HG02763 (cell line): Measurements from ENCODE around the gene TMIGD3.

Experiments used
- ATAC-seq: cut with Tn5 transposase; IDR thresholded peaks from one replicate; pipeline ENCODE4 v1.9.1; 2021; ENCODE audit warnings: mild to moderate bottlenecking, moderate library complexity; ENCODE audit not compliant: unreplicated experiment

TMIGD3 gene

DNA sequence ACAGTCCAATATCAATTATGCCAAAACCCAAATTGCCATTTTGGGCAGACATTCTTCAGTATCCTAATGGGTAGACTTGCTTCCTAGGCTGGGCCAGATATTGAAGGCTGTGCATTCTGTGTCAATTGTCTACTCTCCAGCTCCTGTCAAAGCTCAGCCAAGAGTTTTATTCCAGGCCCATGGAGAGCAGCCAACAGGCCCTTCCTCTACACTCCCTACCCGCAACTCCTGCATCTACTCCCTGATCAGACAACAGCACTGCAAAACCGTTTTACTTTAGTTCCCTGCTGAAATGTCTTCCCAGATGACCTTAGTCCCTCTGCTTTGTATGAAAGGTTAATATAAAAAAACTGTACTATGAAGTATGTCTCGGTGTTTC lies 6.6 kb upstream of the TMIGD3 start:
- no peak for ATAC-seq

DNA sequence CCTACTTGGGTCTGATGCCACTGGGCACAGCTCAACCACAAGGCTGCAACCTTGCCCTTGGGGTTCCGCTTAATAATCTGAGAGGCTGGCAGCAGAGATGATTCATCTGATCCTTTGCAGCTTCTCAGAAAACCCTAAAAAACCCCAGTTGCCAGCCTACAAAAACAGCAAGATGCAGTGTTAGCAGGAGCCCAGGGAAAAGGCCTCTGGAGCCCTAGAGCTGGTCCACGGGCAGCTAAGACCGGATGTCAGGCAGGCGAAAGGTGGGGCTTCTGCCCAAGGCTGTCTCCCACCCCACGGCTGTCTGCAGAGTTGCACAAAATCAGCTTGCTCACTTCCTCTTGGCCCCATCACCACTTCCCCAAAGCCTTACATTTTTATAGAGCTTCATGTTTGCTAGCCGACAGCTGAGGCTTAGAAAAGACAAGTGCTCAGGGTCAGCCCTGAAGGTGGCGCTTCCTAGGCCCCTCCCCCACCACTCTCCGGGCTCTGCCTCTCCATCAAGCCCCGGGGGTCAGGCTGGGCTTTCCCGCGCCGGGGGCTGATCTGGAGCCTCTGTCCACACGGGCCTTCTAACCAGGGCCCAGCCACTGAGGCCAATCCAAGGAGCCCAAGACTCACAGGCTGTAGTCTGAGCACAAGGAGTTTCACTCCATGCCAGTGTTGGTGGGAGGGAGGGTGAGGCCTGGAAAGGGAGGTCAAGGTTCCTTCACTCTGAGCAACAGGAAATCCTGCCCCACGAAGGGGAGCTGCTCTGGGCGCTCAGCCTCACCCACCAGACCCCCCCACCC lies 4.2 kb upstream of the TMIGD3 start:
- ATAC-seq = peak; percentile 36

DNA sequence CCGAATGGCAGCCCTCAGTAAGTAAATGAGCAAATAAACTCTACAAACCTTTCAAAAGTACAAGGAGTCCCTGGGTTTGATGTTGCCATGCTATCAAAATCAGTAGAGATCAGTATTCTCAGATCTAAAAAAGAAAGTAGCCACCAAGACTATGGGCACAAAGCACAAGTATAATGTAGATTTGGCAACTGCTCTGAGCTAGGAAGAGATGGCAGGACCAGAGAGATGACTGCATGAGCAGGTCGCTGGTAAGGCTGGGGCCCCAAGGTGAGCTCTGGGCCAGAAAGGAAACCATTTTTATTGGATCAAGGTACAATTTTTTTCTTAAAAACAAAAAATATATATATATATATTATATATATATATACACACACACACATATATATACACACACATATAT lies 3.1 kb upstream of the TMIGD3 start:
- ATAC-seq = no peak

DNA sequence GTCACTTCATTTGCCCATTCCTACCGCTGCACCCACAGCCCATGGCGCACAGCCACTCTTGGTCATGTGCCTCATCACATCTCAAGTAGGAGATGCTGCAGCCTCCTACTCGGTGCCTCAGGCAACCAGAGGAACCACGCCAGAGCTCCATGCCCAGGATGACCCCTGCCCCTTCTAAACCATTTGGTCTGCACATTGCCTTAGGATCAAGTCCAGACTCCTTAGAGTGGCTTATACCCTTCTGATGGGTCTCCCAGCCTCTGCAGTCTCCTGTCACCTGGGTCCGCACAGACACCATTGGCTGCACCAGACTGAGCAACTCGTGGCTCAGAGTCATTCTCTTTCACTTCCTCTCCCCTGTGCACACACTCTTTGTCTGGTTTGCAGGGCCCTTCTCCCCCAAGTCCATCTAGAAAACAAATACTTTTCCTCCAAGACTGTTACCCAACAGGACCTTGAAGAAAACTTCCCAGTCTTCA lies 2.2 kb upstream of the TMIGD3 start:
- ATAC-seq = peak; percentile 68

DNA sequence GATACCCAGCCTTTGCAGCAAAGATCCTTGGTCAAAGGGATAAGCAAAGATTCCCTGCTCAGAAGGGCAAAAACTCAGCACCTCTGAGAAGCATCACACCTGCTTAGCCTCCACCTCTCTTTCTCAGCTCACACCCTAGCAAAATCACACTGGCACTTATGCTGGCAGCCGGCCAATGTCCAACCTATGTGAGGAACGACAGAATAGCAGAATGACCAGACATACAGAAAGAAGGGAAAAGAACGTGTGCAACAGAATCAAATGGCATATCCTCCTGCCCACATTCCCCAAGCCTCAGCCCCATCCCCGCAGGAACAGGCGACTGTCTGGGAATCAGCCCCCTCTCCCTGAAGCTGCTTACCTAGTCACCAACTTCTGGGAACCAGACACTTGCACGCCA lies 664 bp upstream of the TMIGD3 start:
- ATAC-seq = no peak

DNA sequence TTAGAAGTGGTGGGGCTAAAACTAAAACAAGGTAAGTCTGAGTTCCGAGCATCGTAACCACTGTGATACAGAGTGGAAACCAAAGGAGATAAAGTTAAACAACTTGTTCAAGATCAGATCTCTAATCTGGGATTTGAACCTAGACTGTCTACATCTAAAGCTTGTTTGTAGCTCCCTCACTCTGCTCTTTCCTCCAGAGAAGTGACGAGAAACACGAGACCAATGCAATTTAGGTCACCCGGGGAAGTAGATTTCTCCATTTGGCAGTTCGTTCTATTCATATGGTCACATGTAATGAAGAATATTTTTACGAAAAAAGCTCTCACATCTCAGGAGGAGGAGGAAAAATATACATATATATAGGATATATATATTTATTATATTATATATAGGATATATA lies 1.8 kb downstream of the TMIGD3 start:
- no peak for ATAC-seq

DNA sequence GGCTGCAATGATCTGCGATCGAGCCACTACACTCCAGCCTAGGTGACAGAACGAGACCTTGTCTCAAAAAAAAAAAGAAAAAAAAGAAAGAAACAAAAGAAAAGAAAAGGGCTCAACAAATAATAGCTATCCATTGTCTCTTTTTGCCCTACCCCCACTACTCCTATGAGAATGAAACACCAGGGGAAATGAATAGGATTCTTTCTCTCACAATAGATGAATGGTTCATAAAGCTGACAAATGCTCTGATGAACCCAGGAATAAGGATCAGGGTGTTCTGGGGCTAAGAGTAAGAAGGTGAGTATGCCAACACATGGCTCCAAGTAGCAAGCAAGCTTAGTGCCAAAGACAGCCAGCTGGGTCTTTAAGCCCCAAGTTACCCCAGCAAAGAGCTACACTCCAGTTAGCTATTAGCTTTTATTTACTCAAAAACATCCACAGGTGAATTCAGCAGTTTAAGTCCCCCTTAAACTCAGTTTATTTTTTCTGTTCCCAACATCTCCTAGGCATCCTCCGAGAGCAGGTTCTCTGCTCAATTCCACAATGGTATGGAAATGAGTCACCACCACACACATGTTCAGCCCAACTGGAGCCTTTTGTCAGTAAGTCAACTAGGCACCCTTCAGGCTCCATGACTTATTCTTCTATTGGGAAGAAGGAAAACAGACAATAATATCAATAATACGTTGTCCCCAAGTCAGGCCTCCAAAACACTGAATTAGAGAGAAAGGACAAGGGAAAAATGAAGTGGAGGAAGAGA lies 4.2 kb downstream of the TMIGD3 start:
- no peak for ATAC-seq

DNA sequence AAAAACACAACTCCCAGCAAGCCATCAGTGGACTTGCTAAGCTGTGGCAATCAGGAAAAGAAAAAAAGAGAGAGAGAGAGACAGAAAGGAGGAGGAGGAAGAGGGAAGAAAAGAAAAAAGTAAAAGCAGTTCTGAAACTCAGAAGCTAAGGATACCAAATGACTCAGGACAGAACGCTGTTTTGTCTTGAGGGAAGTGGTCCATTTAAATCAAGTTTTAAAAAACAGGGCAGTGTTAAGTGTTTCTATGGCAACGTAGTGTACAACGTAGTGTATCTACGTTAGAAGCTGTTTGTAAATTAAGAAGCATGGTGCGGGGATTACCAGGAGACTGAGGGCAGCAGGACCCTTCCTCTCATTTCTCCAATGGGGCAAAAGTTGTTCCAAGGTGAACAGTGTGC lies 5.8 kb downstream of the TMIGD3 start:
- ATAC-seq = no peak

DNA sequence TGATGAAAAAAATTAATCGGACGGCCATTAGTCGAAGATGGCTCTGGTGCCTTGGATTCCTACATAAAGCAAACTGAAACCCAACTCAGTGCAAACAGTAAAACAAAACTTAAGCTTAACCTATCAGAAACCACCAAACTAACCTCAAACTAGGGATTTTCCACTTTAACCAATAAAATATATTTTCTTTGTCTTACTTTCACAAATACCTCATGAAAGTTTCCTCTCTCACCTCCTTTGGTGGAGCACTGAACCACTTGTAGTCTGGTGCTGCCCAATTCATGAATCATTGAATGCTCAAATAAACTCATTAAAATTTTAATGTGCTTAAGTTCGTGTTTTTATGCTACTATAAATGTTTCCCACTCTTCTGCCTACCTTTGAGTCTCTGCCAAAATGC lies 7.0 kb downstream of the TMIGD3 start:
- no peak for ATAC-seq

DNA sequence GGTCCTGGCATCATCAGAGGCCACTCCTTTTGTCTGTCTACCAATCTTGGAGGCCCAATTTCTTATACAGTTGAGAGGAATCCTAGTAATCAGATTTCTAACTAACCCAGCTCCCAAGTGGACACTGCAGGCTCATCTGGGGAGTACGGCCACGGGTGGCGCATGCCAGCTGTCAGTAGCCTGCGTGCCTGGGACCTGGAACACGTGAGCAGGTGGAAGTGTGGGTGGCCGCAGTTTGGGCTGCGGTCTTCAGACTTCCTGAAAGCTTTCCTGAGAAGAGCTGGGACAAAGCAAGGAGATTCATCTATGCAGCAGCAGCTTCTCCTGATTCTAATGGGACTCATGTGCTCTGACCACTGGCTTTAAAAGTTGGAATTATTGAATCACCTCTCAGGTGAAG lies 12.4 kb downstream of the TMIGD3 start:
- ATAC-seq = no peak

DNA sequence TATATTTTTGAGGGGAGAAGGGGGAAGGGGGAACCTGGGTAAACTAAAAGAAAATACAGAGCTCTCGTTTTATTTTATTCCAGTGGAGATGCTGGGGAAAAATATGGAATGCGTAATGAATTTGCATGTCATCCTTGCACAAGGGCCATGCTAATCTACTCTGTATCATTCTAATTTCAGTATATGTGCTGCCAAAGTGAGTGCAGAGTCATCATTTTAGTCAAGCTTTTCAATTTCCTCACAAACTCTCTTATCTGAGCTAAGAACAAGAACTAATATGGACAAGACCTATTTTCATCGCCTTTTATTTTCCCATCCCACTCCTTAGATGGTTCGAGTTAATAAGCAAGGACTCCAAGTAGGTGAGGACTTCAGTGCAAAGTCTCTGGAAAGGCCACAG lies 13.2 kb downstream of the TMIGD3 start:
- no peak for ATAC-seq

DNA sequence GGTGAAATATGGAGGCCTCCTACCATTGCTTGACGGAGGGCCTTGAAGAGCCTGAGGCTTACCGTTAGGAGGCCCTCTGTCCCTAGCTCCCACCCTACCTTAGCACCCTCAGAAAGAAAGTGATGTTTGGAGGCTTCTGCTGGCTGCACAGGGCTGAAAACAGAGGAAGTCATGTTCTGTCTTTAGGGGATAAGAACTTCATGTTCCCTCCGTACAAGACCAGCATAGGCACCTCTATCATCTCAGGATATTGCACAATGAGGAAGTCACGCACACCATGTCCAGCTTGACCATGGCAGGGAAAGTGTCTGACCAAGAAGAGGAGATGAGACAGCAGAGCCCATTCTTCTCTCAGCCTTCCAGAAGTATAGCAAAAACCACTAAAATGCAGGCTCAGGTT lies 13.8 kb downstream of the TMIGD3 start:
- no peak for ATAC-seq

DNA sequence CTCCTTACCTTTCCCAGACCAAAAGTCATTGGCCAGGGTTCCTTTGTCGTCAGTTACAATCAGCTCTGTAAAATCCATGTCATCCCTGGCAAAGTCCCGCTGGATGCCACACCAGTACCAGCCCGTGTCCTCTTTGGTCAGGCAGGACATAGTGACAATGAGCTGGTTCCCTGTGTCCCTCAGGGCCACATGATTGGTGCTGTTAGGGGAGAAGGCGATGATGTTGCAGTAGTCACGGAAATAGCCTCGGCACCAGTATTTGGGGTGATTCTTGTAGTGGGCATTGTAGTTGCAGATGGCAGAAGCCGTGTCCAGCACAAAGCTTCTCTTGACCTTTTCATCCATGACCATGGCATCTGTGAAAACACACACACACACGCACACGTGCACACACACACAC lies 14.8 kb downstream of the TMIGD3 start:
- no peak for ATAC-seq

DNA sequence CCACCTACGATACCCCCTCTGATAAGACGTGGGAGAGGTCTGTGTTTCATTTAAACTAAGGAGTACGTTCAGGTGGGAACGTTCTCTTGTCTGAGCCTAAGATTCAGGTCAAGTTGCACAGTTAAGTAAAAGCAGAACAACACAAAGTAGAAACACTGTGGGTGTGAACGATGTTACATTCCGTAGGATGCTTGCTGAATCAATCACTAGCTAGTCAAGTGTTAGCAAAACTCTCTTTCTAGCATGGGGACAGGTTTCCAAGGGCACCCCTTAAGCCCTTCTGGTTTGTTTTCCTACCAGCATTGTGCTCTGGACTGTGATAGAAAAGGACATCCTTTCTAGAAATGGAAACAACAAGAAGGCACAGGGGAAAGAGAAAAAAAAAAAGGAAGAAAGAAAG lies 16.3 kb downstream of the TMIGD3 start:
- ATAC-seq = no peak

DNA sequence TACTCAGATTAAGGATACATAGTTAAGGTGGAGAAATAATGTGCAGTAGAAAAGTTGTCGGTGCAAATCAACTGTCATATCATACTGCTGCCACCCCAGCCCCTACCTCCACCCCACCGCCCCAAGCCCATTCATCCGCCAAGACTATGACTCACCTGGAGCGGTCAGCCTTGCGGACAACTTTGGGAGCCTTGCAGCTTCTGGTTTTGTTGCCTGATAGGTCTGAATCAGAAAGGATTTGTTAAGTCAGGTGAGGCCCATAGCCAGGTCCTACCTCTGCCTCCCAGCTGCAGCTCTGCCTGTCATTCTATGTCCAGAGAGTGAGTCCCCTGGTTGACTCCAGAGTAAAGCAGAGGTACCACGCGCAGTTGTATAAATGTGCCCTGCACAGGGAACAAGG lies 17.0 kb downstream of the TMIGD3 start:
- no peak for ATAC-seq

DNA sequence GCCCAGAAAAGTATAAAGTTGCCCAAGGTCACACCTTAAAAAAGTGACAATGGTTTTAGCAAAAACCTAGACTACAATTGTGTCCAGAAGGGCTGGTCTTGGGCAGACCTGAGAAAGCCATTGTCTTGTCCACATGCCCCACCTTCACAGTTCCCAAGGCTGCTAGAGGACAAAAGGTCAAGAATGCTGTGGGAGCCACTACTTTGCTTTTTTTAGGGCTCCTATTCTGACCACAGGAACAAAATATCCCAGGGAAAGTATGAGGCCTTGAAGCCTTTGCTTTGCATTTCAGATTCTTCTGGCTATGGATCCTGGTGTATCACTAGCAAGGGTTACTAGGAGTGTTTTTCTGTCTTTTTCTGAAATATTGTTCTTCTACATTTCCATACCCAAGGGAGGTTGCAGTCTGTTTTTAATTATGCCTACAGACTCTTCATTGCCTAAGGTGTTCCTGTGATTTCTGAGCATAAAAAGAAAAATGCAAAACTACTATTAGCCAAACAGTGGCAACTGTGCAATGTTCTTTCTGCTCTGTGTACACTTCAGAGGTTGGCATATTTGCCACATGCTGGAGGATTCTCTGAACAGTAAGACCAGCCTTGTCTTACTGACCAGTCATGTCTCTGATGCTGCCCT lies 18.9 kb downstream of the TMIGD3 start:
- no peak for ATAC-seq

DNA sequence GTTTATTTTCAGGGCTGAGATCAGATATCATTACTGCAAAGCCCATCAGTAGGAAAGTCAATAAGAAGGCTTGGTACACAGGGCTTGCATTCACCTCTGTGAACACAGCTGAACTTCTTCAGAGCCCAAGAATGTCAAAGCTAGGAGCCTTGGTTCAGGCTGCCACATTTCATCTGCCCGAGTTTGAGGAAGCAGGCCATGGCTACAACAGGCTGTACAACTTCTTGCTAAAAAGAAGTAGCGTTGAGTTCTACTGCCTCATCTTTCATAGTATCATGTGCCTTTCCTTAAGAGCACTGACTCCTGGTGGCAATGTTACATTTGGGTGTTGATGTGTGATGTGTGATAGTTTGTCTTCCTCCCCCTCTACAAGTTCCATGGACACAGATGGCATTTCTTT lies 19.6 kb downstream of the TMIGD3 start:
- no peak for ATAC-seq

DNA sequence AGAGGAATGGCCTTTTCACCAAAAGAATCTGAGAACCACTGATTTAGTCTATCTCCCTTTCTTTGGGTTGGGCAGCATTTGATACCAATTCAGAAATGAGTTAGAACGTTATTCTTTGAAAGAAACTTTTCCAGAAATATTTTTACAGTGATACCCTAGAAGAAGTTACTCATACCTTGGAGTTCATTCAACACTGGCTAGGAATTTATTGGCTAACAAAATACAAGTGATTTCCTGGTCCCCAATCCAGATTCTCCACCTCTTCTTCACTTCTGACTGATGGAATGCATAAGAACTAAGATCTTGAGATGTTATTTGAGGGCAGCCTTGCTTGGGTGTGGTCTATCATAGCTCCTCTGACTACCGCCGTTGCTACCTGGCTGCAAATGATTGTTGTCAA lies 20.3 kb downstream of the TMIGD3 start:
- no peak for ATAC-seq

DNA sequence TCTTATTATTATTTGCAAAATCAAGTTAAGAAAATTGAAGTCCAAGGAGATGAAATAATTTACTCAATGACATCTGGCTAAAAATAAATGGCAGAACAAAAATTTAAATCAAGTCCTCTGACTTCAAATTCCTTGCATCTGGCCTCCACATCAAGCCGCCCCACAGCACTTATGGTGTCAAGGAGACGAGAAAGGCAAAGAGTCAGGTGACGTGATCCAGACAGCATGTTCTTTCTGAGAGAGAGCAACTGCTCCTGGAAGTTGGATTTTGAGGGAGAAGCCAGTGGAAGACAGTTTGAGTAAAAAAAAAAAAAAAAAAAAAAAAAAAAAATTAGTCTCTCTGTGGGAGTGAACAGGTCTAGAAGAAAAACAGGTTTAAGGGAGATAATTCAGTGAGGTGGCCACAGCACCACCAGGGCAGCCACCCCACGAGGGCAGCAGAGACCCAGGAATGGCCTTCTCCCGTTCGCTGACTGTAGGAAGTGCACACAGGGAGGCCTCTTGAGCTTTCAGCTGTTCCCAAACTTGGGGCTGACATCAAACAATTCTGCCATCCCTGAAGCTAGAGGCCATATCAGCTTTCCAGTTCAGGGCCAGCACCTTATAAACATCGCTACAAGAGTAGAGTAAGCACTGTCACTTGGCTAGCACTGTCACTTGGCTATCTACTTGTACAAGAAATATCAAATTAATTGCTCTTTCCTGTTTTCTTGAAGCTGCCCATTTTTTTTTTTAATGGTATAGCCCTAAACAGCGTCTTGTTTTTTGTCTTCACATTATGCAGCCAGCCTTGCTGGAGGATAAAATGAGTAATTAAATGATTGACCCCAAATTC lies 21.8 kb downstream of the TMIGD3 start:
- ATAC-seq = no peak

DNA sequence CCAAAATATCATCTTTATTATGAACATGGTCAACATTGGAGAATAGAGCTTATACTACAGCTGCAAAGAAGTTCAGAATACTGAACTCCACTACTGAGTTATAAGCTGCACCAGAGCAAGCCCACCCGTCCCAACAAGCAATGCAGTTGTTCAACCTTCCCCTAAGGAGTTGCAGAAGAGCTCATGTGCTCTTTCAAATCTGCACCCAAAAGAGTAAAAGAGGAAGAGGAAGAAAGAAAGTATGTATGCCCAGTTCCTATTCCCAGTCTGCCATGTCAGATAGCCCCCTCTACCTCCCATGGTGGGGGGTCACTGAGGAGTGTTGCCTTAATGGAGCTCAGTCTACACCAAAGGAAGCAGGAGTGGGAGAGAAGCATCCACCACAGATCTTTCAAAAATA lies 22.8 kb downstream of the TMIGD3 start:
- ATAC-seq = no peak

DNA sequence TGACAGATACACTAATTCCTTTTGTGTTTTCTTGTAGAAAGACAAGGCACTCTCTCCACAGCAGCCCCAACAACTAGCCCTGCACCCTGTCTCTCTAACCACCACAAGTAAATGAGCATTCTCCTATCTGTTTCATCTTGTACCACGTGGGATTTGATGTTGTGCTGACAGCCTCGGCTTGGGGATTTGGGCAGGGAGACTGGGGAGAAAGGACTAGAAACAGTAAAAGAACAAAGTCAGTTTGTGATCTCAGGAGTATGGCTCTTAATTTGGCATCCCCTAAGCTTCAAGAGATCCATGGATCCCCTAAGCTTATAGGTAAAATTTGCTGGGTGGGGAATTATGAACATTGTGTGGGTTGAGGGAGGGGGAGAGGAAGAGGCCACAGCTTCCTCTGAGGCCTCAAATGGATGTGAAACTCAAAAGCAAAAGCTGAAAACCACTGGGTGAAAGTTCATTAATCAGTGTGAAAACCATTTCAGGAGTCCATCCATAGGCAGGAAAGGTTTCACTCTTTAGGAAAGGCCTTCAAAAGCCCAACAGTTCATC lies 26.6 kb downstream of the TMIGD3 start:
- ATAC-seq = peak; percentile 65
